GM19238 (cell line): ENCODE data around the gene ISLR.

Source experiments
- DNase-seq: peaks from one replicate; pipeline ENCODE4 v3.0.0; 2011; ENCODE audit warnings: low spot score; ENCODE audit not compliant: insufficient read length

The ISLR gene

DNA sequence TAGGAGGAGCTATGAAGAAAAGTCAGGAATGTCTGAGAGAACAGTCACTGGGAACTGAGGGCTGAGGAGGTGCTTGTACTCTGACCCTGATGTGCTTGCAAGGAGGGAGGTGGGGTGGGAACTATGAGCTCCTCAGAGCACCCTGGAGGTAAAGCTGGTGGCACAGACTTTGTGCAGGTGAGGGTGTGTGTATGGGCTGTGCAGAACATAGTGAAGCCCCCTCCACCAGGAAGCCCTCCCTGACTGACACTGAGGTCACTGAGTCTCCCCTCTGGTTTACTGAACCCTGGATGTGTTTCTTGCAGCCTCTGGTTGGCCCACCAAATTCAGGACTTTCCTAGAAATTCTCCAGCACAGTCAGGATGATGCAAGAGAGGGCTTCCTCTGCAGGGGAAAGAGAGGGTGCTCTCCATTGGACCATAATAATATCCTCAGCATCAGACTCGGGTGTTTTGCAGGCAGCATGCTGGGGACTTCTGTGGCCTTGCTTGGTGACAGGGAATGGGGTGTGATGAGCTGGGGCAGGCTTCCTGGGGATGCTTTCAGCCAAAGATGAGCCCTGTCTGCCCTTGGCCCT lies 1.5 kb upstream of the ISLR start:
- no peak for DNase-seq

DNA sequence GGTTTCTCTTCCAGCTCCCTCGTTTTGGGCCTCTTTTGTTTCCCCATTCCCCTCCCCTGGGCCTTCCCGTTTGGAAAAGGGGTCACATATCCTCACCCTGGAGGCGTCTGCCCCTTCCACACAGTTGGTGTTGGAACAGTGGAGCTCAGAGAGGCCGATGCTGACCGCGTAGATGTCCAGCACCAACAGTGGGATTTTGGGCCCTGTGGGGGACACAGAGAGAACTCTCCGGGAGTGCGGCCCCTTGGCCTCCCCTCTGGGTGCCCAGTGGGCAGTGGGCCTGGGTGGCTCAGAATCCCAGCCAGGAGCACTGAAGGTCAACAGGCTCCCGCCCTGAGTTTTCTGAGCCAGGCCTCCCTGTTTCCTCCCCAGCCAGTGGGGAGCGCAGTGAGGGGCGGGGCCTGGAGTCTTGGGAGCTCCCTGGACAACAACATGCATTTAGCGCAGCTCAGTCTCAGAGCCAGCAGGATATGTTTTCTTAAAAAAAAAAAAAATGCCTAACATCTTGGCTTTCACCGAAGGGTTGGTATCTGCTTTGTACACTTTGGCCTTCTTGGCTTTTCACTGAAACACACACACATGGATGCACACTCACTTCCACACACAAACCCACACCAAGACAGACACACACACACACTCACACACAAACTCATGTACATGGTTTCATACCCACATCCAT lies 670 bp upstream of the ISLR start:
- DNase-seq = no peak

DNA sequence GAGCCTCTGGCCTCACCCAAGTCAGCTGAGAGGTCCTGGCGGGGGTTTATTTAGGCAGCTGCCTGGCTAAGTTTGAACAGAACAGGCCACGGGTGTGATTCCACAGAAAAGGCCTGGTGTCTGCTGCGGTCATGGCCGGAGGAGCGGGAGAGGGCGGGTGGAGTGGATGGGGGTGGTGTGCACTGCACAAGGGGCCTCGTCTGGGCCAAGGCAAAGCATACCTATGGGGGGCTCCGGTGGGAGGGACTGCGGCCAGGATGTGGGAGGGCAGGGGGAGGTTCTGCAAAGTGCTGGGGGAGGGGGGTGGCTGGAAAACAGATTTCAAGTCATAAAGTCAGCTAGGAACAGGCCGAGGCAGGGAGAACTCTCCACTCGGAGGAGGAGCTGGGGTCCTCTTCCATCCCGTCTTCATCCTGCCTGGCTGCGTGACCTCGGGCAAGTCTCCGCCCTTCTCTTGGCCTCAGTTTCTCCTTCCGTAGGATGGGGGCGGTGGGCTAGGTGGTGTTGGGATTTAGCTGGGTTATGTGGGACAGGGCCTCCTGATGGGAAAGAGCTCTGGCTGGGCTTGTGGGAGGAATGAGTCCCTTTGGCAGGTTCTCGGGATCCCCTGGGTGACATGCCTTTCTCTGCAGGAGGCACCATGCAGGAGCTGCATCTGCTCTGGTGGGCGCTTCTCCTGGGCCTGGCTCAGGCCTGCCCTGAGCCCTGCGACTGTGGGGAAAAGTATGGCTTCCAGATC lies 878 bp downstream of the ISLR start:
- DNase-seq = no peak

DNA sequence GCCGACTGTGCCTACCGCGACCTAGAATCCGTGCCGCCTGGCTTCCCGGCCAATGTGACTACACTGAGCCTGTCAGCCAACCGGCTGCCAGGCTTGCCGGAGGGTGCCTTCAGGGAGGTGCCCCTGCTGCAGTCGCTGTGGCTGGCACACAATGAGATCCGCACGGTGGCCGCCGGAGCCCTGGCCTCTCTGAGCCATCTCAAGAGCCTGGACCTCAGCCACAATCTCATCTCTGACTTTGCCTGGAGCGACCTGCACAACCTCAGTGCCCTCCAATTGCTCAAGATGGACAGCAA lies 1.4 kb downstream of the ISLR start:
- no peak for DNase-seq

DNA sequence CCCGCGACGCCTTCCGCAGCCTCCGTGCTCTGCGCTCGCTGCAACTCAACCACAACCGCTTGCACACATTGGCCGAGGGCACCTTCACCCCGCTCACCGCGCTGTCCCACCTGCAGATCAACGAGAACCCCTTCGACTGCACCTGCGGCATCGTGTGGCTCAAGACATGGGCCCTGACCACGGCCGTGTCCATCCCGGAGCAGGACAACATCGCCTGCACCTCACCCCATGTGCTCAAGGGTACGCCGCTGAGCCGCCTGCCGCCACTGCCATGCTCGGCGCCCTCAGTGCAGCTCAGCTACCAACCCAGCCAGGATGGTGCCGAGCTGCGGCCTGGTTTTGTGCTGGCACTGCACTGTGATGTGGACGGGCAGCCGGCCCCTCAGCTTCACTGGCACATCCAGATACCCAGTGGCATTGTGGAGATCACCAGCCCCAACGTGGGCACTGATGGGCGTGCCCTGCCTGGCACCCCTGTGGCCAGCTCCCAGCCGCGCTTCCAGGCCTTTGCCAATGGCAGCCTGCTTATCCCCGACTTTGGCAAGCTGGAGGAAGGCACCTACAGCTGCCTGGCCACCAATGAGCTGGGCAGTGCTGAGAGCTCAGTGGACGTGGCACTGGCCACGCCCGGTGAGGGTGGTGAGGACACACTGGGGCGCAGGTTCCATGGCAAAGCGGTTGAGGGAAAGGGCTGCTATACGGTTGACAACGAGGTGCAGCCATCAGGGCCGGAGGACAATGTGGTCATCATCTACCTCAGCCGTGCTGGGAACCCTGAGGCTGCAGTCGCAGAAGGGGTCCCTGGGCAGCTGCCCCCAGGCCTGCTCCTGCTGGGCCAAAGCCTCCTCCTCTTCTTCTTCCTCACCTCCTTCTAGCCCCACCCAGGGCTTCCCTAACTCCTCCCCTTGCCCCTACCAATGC lies 2.0 kb downstream of the ISLR start:
- no peak for DNase-seq

DNA sequence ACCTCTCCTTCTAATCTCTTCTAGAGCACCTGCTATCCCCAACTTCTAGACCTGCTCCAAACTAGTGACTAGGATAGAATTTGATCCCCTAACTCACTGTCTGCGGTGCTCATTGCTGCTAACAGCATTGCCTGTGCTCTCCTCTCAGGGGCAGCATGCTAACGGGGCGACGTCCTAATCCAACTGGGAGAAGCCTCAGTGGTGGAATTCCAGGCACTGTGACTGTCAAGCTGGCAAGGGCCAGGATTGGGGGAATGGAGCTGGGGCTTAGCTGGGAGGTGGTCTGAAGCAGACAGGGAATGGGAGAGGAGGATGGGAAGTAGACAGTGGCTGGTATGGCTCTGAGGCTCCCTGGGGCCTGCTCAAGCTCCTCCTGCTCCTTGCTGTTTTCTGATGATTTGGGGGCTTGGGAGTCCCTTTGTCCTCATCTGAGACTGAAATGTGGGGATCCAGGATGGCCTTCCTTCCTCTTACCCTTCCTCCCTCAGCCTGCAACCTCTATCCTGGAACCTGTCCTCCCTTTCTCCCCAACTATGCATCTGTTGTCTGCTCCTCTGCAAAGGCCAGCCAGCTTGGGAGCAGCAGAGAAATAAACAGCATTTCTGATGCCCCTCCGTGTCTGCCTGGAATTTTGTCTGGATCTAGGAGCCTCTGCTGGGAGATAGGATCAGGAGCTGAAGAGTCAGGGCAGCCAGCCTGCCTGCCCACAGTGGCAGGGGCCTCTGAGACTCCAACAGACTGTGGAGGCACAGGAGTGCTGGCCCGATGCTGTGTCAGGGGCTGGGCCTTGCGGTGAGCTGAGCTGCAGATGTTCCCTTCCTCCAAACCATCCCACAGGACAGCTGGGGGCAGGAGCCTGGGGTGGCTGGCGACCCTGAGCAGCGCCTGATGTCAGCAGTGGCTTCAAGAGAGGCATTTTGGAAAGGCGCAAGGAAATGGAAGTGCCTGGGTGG lies 3.0 kb downstream of the ISLR start:
- no peak for DNase-seq

DNA sequence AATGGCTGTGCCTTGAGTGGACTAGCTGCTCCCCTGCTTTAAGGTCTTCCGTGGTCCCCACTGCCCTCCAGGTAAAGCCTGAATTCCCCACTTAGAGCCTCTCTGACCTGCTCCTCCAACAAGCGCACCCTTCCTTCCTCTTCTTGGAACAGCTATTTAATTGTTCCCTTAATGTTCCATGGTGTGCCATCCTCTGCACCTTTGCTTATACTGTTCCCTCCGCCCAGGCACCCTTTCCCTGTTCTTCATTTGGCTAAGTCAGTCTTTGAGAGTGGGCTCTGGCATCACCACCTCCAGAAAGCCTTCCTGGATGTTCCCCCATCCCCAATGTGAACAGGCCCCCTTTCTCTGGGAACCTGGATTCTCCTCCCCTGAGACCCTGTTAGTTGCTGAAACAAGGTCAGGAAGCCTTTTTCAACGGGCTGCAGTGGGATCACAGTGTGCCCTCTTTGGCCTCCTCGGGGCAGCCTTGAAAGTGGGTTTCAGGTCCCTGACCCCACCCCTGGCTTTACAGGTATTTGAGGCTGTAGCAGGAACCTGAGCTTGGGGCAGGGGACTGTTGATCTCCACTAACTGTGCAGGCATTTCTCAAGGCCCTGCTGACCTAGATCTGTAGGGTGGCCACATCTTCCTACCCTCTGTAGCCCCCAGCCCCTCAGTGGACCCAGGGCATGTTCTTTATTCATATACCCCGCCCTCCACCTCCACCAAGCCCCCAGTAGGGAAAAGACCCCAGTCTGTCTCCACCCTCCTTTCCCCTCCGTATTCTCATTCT lies 5.0 kb downstream of the ISLR start:
- no peak for DNase-seq

DNA sequence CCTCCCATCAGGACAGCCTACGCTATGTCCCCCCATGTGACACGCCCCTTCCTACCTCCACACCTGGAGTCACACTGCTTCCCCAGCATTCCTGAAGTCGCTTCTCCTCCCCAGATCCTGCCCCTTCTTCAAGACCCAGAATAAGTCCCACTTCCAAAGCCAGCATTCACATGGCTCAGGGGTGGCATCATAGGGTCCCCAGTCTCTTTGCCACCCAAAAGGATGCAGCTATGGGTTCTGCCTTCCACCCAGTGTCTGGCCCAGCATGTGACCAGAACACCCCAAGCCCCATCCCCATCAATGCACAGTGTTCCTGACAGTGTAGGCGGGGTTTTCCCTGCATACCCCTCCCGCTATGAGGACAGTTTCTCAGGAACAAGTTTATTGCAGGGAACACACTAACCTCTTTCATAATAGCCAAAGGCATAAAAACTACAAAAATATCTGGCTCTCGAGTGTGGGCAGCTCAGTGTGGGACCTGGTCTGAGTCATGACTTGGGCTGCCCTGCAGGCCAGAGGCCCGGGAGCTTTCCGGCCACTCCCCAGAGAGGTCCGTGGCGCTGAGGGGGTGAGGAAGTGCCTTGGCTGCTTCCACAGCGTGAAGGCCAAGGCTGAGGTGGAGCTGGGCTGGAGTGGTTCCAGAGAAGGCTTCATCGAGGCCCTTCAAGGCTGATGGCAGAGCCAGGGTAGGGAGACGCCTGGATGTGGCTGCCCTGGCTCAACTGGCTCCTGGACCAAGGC lies 5.8 kb downstream of the ISLR start:
- DNase-seq = no peak

DNA sequence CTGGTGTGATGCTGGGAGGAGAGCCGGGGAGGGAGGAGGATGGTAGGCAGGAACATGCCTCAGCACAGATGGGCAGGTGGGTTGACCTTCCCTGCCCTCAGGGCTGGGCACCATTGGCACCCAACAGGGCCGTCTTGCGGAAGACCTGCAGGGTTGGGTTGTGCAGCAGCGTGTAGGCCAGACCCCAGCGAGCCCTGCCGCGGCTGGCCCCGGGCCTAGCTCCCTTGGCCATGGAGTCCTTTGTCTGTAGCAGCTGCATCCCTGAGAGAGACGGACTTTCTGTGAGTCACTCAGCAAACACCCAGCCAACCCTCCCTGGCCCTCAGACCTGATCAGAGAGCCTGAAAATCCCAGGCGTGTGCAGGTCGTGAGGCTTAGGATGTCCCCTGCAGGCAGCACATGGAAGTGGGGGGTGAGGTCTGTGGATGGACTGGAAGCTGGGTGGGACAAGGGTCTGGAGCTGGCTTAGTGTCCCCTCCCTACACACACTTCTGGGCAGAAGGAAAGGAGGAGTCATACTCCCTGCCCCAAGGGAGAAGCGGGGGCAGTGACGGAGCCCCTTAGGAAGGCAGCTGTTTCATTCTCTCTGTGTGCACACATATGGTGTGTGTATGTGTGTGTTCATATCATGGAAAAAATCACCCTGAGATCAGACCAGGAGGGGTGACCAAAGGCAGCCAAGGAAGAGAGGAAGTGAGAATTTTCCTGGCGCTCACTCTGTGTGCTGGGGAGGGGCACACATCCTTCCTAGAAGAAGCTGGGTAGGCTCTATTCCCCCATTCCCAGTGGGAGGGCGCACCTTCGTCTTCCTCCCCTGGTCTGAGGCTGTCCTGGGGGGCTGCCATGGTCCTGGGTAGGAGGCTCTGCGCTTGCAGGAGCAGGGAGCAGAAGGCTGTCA lies 6.7 kb downstream of the ISLR start:
- DNase-seq = no peak

DNA sequence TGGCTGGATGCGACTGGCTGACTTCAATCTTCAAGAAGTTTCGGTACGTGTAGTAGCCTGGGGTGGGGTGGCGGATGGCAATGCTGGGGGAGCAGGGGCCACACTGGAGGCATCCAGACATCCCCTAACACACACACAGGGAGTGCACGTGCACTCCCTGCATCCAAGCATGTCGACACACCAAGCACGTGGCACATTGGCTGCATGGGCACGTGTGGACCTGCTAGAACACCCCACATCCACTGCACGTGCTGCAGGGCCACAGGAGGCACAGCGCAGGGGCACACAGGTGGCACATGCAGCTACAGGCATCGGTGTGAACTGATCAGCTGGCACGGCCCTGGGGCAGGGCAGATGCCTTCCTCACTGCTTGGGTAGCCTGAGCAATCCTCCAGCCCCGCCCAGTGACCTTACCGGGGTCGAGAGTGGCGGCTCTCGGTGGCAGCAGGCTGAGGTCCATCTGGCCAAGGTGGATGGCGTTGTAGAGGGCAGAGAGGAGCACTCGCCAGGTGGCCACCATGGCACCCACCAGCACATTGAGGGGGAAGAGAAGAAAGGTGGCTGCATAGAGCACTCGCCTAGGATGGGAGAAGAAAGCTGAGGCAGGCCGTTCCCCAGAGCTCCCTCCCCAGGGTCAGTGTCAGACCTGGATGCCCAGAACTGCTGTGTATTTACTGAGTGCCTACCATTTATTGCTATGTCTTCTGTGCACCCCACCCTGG lies 7.5 kb downstream of the ISLR start:
- no peak for DNase-seq

DNA sequence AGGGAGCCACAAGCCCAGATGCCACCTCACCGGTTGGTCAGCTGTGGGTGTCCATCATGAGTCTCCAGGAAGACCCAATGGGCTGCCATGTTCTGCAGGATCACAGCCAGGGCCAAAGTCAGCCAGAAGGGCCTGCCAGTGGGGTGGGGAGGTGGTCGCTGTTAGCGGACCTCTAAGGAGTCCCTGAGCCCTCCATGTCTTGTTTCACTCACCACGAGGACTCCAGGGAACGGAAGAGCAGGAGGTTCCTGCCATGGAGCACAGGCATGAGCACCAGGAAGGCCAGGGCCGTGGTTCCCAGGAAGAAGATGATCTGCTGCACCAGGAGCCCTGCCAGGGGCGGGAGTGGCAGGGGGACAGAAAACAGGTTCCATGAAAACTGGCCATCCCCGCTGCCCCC lies 8.6 kb downstream of the ISLR start:
- DNase-seq = no peak

DNA sequence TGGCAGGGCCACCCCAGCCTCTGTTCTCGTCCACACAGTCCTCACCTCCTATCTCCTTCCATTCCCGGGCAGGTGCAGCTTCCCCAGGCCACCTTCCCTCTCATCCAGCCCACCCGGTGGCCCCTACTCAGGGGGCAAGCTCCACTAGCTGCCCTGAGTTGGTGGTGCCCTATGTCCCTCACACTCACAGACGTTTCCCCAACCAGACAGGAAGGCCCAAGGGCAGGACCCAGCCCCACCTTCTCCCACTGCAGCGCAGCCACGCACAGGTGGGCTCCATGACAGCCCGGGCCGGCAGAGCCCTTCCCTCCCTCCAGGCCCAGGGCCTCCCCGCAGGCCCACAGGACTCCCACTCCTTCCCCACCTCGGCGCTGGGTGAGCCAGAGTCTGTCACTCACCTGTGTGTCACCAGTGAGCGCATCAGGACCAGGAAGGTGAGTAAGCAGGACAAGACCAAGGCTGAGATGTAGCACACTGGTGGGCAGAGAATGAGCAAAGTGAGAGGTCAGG lies 11.1 kb downstream of the ISLR start:
- DNase-seq = no peak

DNA sequence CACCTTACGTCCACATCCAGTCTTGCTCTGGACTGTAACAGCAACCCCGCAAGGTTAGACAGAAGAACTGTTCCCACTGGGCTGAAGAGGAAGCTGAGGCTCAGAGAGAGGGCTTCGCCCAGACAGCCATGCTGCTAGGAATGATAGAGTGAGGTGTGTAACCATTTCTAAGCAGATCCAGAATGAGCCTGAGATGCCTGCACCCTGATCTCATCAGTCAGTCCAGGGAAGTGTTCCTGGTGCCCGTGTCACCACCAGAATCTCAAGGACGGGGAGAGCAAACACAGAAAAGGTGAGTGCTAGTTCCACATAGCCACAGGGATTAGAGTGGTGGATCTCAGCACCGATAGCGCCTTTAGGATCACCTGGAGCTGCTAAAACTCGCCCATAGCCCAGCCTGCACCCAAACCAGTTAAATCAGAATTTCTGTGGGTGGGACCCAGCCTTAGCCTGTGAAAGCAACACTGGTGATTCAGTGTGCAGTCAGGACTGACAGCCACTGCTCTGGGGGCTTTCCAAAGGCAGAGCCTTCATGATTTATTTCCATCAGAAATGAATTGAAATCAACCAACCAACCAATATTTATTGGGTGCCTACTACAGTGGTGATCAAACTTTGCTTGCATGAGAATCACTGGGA lies 12.3 kb downstream of the ISLR start:
- no peak for DNase-seq

DNA sequence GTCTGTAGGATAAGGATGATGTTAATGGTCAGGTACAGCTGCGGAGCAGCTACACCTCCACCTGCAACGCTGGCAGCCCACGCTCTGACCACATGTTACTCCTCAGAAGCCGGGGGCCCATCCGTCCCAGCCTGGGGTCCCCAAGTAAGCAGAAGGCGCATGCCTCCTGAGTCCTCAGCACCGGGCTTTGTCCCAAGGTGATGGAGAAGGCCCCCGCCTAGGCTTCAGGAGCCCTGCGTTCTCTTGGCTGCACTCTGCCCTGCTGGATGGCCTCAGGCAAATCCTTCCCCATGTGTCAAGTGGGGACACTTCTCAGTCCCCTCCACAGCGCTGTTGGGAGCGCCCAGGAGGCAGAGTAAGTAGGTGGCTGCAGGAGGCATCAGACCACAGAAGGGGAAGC lies 14.7 kb downstream of the ISLR start:
- no peak for DNase-seq

DNA sequence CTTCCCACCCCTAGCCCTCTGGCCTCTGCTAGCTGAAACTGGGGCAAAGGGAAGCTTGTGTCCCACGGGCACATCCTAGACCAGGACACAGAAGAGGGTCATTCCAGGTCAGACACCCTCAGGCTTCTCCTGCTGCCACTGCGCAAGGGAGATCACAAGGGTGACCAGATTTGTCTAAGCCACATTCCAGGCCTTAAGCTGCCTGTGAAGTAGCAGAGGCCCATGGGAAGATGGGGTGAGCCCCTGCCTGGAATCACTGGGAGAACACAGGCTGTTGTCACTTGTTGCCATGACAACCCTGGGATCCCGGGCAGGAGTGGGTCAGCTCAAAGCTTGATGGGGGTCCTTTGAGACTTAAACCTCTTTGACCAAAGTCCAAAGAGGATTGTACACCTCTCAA lies 18.3 kb downstream of the ISLR start:
- no peak for DNase-seq

DNA sequence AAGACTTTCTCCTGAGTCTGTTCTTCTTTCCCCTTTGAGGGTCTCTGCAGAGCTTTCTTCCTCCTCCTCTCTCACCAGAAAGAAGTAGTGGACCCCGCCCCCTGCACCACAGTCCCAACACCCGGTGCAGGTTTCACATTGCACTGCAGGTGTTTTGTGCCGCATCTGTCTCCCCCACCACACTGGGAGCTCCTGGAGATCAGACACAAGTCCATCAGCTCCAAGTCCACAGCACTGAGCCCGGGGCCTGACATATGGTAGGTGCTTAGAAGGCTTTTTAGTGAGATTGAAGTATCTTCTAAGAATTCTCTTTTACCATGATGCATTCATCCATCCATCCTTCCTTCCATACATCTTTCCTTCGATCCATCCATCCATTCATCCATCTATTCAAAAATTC lies 19.2 kb downstream of the ISLR start:
- DNase-seq = no peak

DNA sequence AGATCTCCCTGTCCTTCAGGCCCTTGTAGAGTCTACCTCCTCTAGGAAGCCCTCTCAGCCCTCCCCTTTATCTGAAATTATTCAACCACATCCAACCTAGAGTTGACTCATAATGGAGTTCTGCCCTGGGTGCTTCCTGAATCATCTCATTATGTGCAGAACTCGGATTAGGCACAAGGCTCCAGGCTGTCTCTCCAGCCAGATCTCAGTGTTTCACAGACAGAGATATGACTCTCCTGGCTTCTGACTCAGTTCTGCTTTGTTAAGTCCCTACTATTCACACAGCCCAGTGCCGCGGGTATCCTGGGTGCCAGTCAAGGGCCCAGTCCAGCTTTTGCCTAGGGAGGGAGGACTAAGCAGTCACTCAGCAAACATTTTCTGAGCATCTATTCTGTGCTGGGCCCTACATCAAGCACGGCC lies 19.8 kb downstream of the ISLR start:
- no peak for DNase-seq
